ENCODE data around the gene PSME4. TPM values are rescaled to one million over a fixed set of nuclear protein-coding genes. Genes with fewer than 3 reads are reported as not detected.

PSME4 gene
- total RNA-seq, 1 experiment from 2014 or later, result 87.4 TPM

DNA sequence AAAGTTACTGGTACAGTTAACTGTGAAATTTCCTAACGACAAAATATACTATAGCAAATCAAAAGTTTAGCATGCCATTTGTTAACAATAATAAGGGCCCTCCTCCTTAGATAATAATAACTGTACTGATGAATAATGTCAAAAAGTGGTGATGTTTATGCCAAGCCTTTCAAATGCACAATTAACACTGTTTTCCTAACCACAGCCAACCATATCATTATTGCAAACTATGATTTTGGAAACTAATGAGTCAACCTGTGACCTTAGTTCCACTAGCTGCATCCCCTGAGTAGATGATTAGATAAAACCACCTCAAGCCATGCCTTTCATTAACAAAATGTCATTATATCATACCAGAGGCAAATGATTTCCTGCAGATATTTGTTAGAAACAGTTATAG lies 85.9 kb downstream of the PSME4 start:
- H2BK15ac ChIP-seq (ENCODE audit: low read depth, low read length), result no peak overlapping the region
- no peaks in the 10 kb centered on the region for H3K4me1 ChIP-seq (ENCODE audit: insufficient read depth, low read length)
- no peak overlapping the region for H2BK20ac ChIP-seq (ENCODE audit: low read depth, low read length, poor library complexity, severe bottlenecking)
- H3K56ac ChIP-seq (ENCODE audit: insufficient read length, low read depth, low read length), result no peak overlapping the region
- H4K20me1 ChIP-seq (ENCODE audit: control insufficient read depth, insufficient read depth, insufficient read length), result no peaks in the 10 kb centered on the region
- H3K23me2 ChIP-seq (ENCODE audit: insufficient read length, low read depth, low read length, poor library complexity, severe bottlenecking), result no peaks in the 10 kb centered on the region
- H3K4me2 ChIP-seq (ENCODE audit: insufficient read depth, insufficient read length, low read length), result no peak overlapping the region
- no peak overlapping the region for H2AFZ ChIP-seq (ENCODE audit: low read length)
- H4K91ac ChIP-seq (ENCODE audit: insufficient read length, low read depth, low read length), result no peak overlapping the region
- no peak overlapping the region for H3T11ph ChIP-seq (ENCODE audit: low read length)
- no peak overlapping the region for H3K4ac ChIP-seq (ENCODE audit: low read depth, low read length)
- Mint-ChIP-seq H3K27me3 (ENCODE audit: low read depth) (no peaks in the 10 kb centered on the region), H3K9me3 (no peaks in the 10 kb centered on the region), H3K27ac (no peak overlapping the region; a peak in 1 of 7 replicates), H3K4me3 (no peak overlapping the region), H3K36me3 (ENCODE audit: insufficient read depth in 1 of 3, low read depth in 3 of 3) (peaks cover 32 to 83% (median 76%) of the 10 kb centered on the region in 3 experiments), H3K4me1 (no peaks in the 10 kb centered on the region)
- H4K5ac ChIP-seq (ENCODE audit: insufficient read length, low read depth, low read length), result no peak overlapping the region
- no peaks in the 10 kb centered on the region for H3K79me2 ChIP-seq (ENCODE audit: insufficient read depth, low read length)
- H2BK120ac ChIP-seq (ENCODE audit: low read depth, low read length, poor library complexity, severe bottlenecking), result no peak overlapping the region
- no peak overlapping the region for H3K23ac ChIP-seq (ENCODE audit: insufficient read length, low read depth, low read length)
- H2AK5ac ChIP-seq (ENCODE audit: insufficient read length, low read length), result no peak overlapping the region
- H3K79me1 ChIP-seq (ENCODE audit: insufficient read depth, low read depth, low read length, poor library complexity, severe bottlenecking), result no peaks in the 10 kb centered on the region
- H4K8ac ChIP-seq (replicated peaks; ENCODE audit: insufficient read length, low read depth, low read length), result no peak overlapping the region
- H2BK5ac ChIP-seq (ENCODE audit: insufficient read length, low read length), result no peak overlapping the region
- H3K18ac ChIP-seq (ENCODE audit: insufficient read length, low read depth, low read length), result no peak overlapping the region
- H3K27me3 ChIP-seq (ENCODE audit: insufficient read depth, low read length), result no peaks in the 10 kb centered on the region
- no CpG with 5 or more reads among the region's 1 CpG for WGBS (ENCODE audit: extremely low coverage, insufficient read length, low lambda C conversion rate)
- no peak for DNase-seq
- H3K27ac ChIP-seq (ENCODE audit: insufficient read length, low read depth, low read length), result no peak overlapping the region
- H3K14ac ChIP-seq (ENCODE audit: insufficient read depth, low read length), result no peak overlapping the region
- no peaks in the 10 kb centered on the region for H3K9me3 ChIP-seq (ENCODE audit: control insufficient read depth, low read depth, low read length)
- no peak overlapping the region for H3K9ac ChIP-seq (ENCODE audit: extremely low read depth, insufficient read length, low read length)
- TF ChIP-seq, protein P1, sequence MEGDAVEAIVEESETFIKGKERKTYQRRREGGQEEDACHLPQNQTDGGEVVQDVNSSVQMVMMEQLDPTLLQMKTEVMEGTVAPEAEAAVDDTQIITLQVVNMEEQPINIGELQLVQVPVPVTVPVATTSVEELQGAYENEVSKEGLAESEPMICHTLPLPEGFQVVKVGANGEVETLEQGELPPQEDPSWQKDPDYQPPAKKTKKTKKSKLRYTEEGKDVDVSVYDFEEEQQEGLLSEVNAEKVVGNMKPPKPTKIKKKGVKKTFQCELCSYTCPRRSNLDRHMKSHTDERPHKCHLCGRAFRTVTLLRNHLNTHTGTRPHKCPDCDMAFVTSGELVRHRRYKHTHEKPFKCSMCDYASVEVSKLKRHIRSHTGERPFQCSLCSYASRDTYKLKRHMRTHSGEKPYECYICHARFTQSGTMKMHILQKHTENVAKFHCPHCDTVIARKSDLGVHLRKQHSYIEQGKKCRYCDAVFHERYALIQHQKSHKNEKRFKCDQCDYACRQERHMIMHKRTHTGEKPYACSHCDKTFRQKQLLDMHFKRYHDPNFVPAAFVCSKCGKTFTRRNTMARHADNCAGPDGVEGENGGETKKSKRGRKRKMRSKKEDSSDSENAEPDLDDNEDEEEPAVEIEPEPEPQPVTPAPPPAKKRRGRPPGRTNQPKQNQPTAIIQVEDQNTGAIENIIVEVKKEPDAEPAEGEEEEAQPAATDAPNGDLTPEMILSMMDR (conservative IDR thresholded peaks at IDR 0.05), result no peak
- no peak overlapping the region for H2BK12ac ChIP-seq (ENCODE audit: insufficient read length, low read depth, low read length)
